Subcutaneous abdominal adipose tissue (tissue), 5 donors: ENCODE measurements around the gene DNPH1.

Experiments
- H3K27ac ChIP-seq: one replicate; pipeline ENCODE4 v1.7.0; 2013; ENCODE audit warnings: low read depth, mild to moderate bottlenecking, inconsistent platforms, low read length, moderate library complexity
- H3K27me3 ChIP-seq, 5 donors: one replicate each; pipeline ENCODE4 v1.7.0; 2013; ENCODE audit warnings: low read length in 5 of 5, inconsistent platforms in 1 of 5; ENCODE audit not compliant: control insufficient read depth in 5 of 5, insufficient read depth in 4 of 5
- H3K36me3 ChIP-seq, 5 donors: one replicate each; pipeline ENCODE4 v1.7.0; 2013; ENCODE audit warnings: low read length in 5 of 5; ENCODE audit not compliant: control insufficient read depth in 5 of 5, insufficient read depth in 5 of 5
- H3K4me1 ChIP-seq, 5 donors: one replicate each; pipeline ENCODE4 v1.7.0; 2013; ENCODE audit warnings: low read length in 5 of 5, mild to moderate bottlenecking in 3 of 5, moderate library complexity in 1 of 5; ENCODE audit not compliant: control insufficient read depth in 5 of 5, insufficient read depth in 5 of 5
- H3K4me3 ChIP-seq, 5 donors: one replicate each; pipeline ENCODE4 v1.7.0; 2013; ENCODE audit warnings: low read length in 5 of 5, low read depth in 1 of 5
- H3K9ac ChIP-seq, 5 donors: one replicate each; pipeline ENCODE4 v1.7.0; 2013; ENCODE audit warnings: low read length in 5 of 5, mild to moderate bottlenecking in 4 of 5, moderate library complexity in 3 of 5
- H3K9me3 ChIP-seq, 5 donors: one replicate each; pipeline ENCODE4 v1.7.0; 2013; ENCODE audit warnings: low read length in 5 of 5; ENCODE audit not compliant: control insufficient read depth in 5 of 5
- donor health status: healthy.
- donor health status: healthy.
- donor health status: healthy.
- donor health status: healthy.
- donor health status: healthy.

DNPH1 gene

DNA sequence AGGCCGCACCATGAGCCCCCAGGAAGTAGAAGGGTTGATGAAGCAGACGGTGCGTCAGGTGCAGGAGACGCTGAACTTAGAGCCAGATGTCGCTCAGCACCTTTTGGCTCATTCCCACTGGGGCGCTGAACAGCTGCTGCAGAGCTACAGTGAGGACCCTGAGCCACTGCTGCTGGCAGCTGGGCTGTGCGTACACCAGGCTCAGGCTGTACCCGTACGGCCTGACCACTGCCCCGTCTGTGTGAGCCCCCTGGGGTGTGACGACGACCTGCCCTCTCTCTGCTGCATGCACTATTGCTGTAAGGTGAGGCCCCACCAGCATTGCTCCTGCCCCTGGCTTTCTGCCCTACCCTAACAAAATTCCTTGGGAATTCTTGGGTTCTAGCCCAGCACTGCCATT lies 13.1 kb downstream of the DNPH1 start:
- Histone ChIP-seq H3K36me3 (peaks cover 0 to 70% (median 52%) of the 10 kb centered on the region in 5 donors), H3K9me3 (no peaks in the 10 kb centered on the region), H3K4me1 (no peaks in the 10 kb centered on the region), H3K27ac (no peak overlapping the region), H3K4me3 (no peak overlapping the region), H3K27me3 (no peaks in the 10 kb centered on the region), H3K9ac (no peak overlapping the region)

DNA sequence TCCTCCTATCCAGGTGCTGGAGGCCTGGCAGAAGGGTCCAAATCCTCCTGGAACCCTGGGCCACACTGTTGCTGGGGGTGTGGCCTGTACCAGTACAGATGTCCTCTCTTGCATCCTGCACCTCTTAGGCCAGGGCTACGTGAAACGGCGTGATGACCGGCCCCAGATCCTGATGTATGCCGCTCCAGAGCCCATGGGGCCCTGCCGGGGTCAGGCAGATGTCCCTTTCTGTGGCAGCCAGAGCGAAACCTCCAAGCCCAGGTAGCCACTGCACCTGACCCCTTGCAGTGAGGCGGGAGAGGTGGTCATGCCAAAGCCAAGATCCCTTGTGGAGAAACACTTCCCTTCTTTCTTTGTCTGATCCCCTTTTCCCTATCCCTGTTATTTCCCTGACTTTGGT lies 14.2 kb downstream of the DNPH1 start:
- Histone ChIP-seq H3K27ac (no peak overlapping the region), H3K9me3 (no peaks in the 10 kb centered on the region), H3K36me3 (peaks cover 0 to 59% (median 42%) of the 10 kb centered on the region in 5 donors), H3K4me3 (no peak overlapping the region), H3K4me1 (no peaks in the 10 kb centered on the region), H3K27me3 (no peaks in the 10 kb centered on the region), H3K9ac (no peak overlapping the region)

DNA sequence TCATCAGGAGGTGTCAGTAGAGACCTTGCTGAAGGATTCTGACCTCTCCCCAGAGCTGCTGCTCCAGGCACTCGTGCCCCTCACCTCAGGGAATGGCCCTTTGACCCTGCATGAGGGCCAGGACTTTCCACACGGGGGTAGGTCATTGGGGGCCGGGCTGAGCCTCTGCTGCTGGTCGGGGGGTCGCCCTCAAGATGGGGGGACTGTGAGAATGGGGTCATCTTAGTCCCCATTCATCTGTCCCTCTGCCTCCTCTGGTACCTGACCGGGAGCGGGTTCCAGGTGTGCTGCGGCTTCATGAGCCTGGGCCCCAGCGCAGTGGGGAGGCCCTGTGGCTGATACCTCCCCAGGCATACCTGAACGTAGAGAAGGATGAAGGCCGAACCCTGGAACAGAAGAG lies 15.8 kb downstream of the DNPH1 start:
- Histone ChIP-seq H3K27ac (no peak overlapping the region), H3K36me3 (peaks cover 0 to 50% (median 38%) of the 10 kb centered on the region in 5 donors), H3K27me3 (no peaks in the 10 kb centered on the region), H3K4me1 (no peaks in the 10 kb centered on the region), H3K4me3 (no peak overlapping the region), H3K9ac (no peak overlapping the region), H3K9me3 (no peaks in the 10 kb centered on the region)

DNA sequence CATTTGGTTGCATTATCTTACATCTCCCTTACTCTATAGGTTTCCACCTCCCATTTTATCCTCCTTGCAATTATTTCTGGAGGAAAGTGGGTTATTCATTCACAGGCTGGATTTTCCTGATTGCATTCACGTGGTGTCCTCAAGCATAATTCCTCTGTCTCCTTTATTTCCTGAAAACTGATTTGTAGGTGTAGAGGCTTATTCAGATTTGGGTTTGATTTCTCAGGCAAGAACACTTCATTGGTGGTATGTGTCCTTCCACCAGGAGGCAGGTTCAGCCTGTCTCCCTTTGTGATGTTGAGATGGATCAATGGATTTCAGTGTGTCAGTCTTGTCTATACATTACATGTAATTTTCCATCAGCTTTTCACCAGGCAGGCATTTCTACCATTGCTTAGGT lies 17.3 kb downstream of the DNPH1 start:
- H3K9me3 ChIP-seq, result no peaks in the 10 kb centered on the region
- no peak overlapping the region for H3K4me3 ChIP-seq
- no peak overlapping the region for H3K27ac ChIP-seq
- peaks cover 3 to 39% (median 33%) of the 10 kb centered on the region in 5 donors for H3K36me3 ChIP-seq
- H3K27me3 ChIP-seq, result no peaks in the 10 kb centered on the region
- no peaks in the 10 kb centered on the region for H3K4me1 ChIP-seq
- H3K9ac ChIP-seq, result no peak overlapping the region

DNA sequence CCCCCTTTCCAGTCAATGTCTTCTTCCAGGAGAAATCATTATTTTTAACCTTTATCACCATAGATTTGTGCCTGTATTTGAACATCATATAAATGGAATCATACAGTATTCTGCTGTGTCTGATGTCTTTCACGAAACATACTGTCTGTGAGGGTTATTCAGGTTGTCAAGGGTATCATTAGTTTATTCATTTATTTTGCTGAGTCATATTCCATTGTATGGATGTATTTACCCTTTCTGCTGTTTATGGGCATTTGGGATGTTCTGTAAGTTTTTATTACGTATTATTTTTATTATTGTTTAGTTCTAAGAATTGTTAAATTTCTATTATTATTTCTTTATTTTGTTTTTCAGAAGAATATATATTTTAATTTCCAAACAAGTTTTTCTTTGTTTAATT lies 22.0 kb downstream of the DNPH1 start:
- peaks cover 6 to 35% (median 26%) of the 10 kb centered on the region in 5 donors for H3K36me3 ChIP-seq

DNA sequence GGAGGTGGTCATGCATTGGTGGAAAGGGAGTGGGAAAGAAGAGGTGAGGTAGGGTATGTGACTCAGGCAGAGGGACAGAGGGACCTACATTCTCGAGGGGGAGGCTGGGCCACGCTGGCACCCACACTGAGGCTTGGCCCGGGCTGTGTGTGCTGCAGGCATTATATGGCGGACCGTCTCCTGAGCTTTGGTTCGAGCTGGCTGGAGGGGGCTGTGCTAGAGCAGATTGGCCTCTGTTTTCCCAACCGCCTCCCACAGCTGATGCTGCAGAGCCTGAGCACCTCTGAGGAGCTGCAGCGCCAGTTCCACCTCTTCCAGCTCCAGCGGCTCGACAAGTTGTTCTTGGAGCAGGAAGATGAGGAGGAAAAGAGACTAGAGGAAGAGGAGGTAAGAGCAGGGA lies 23.4 kb downstream of the DNPH1 start:
- H3K27me3 ChIP-seq, result no peaks in the 10 kb centered on the region
- H3K9me3 ChIP-seq, result no peaks in the 10 kb centered on the region
- no peaks in the 10 kb centered on the region for H3K4me1 ChIP-seq
- H3K36me3 ChIP-seq, result peaks cover 6 to 38% (median 28%) of the 10 kb centered on the region in 5 donors
- H3K9ac ChIP-seq, result no peak overlapping the region
- H3K27ac ChIP-seq, result no peak overlapping the region
- no peak overlapping the region for H3K4me3 ChIP-seq

More for the DNA sequence above, 22.0 kb downstream of the DNPH1 start:
- no peak overlapping the region for H3K27ac ChIP-seq
- H3K27me3 ChIP-seq, result no peaks in the 10 kb centered on the region
- no peaks in the 10 kb centered on the region for H3K4me1 ChIP-seq
- no peak overlapping the region for H3K9ac ChIP-seq
- H3K4me3 ChIP-seq, result no peak overlapping the region
- no peaks in the 10 kb centered on the region for H3K9me3 ChIP-seq

DNA sequence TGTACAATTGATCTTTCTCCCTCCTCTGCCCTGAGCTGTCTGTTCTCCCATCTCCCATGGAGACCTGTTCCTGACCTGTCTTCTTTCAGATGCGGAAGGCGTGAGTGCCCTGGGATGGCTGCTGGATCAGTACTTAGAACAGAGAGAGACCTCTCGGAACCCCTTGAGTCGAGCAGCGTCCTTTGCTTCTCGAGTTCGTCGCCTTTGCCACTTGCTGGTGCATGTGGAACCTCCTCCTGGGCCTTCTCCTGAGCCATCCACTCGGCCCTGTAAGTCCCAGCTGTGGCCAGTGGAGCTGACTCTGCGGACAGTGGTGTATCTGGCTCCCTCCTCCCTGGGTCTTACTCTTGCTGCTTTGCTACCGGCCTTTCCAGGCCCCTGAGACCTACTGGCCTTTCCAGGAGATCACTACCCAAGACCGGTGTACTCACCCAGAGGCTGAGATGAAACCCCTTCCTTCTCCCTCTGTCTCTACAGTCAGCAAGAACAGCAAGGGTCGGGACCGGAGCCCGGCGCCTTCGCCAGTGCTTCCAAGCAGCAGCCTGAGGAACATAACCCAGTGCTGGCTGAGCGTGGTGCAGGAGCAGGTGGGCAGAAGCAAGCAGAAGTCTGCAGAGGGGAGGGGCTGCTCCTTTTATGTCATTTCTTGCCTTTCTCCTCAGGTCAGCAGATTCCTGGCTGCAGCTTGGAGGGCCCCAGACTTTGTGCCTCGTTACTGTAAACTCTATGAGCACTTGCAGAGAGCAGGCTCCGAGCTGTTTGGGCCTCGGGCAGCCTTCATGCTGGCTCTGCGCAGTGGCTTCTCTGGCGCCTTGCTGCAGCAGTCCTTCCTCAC lies 24.8 kb downstream of the DNPH1 start:
- Histone ChIP-seq H3K27me3 (no peaks in the 10 kb centered on the region), H3K4me1 (no peaks in the 10 kb centered on the region), H3K36me3 (peaks cover 6 to 52% (median 42%) of the 10 kb centered on the region in 5 donors), H3K9ac (no peak overlapping the region), H3K27ac (no peak overlapping the region), H3K4me3 (no peak overlapping the region), H3K9me3 (no peaks in the 10 kb centered on the region)

DNA sequence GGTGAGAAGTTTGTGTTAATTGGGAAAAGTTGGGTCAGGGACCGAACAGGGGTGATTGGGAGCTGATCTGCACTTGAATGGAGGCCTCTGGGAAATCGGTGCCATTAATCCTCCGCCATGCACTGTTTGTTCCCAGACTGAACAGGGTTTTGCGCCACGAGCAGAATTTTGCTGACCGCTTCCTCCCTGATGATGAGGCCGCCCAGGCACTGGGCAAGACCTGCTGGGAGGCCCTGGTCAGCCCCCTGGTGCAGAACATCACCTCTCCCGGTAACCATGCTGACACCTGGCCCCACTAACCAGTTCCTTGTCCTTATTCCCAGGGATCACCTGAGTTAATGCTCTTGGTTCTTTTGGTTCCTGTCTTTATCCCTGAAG lies 25.6 kb downstream of the DNPH1 start:
- Histone ChIP-seq H3K4me3 (no peak overlapping the region), H3K4me1 (no peaks in the 10 kb centered on the region), H3K9me3 (no peaks in the 10 kb centered on the region), H3K36me3 (peaks cover 6 to 57% (median 43%) of the 10 kb centered on the region in 5 donors), H3K27ac (no peak overlapping the region), H3K9ac (no peak overlapping the region), H3K27me3 (no peaks in the 10 kb centered on the region)

DNA sequence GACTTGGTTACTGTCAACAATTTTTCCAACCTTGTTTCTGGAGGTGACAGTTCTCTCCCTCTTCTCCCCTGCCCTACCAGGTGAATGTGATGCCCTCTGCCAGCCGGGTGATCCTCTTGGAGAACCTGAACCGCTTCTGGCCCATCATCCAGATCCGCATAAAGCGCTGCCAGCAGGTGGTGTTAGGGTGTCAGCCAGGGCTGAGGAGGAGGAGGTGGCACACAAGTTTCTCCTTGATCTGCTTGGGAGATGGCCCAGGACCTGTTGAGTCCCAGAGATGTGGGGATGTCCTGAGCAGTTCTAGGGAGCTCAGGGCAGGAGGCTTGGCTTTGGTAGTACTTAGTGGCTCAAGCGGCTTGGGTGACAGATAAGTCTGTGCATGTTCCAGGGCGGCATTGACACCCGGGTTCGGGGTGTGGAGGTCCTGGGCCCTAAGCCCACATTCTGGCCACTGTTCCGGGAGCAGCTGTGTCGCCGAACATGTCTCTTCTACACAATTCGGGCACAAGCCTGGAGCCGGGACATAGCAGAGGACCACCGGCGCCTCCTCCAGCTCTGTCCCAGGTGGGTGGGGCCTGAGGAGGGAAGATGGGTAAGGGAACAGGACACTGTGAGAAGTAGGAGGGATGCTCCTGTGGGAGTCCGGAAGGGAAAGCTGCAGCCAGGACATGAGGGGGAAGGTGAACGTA lies 26.1 kb downstream of the DNPH1 start:
- Histone ChIP-seq H3K36me3 (peaks cover 6 to 62% (median 48%) of the 10 kb centered on the region in 5 donors), H3K9me3 (no peaks in the 10 kb centered on the region), H3K4me3 (no peak overlapping the region), H3K4me1 (no peaks in the 10 kb centered on the region), H3K9ac (no peak overlapping the region), H3K27me3 (no peaks in the 10 kb centered on the region), H3K27ac (no peak overlapping the region)

DNA sequence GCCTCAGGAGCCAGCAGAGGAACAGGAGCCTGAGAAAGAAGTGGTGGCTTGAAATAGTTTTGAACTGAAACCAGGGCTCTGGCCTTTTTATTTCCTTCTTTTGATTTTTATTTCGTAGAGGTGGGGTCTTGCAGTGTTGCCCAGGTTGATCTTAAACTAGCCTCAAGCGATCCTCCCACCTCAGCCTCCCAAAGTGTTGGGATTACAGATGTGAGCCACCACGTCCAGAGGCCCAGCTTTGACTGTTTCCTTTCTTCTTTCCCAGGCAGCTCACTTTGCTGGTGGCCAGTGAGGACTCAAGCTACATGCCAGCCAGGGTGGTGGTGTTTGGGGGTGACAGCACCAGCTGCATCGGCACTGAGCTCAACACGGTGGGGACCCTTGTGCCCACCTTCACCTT lies 26.8 kb downstream of the DNPH1 start:
- peaks cover 3 to 69% (median 54%) of the 10 kb centered on the region in 5 donors for H3K36me3 ChIP-seq
- no peak overlapping the region for H3K9ac ChIP-seq
- H3K27ac ChIP-seq, result no peak overlapping the region
- no peaks in the 10 kb centered on the region for H3K27me3 ChIP-seq
- H3K9me3 ChIP-seq, result no peaks in the 10 kb centered on the region
- no peak overlapping the region for H3K4me3 ChIP-seq
- H3K4me1 ChIP-seq, result no peaks in the 10 kb centered on the region
